Esophagus muscularis mucosa (tissue), 4 donors: ENCODE data around the gene CYSTM1.

ENCODE experiments used
- CTCF ChIP-seq, 3 experiments: fragments of 200-600 bp in 2 of 3; fragments of 450-650 bp in 1 of 3; sonication (generic) in 2 of 3; IDR thresholded peaks; one replicate each; pipeline ENCODE4 v1.5.1; 2017 to 2019; ENCODE audit warnings: antibody characterized with exemption in 3 of 3, mild to moderate bottlenecking in 2 of 3, moderate library complexity in 1 of 3
- EP300 ChIP-seq: sonication (generic); formaldehyde crosslinking; IDR thresholded peaks from one replicate; pipeline ENCODE4 v1.6.1; 2017; ENCODE audit warnings: antibody characterized with exemption
- POLR2A ChIP-seq: fragments of 450-650 bp; IDR thresholded peaks from one replicate; pipeline ENCODE4 v1.6.1; 2017; ENCODE audit warnings: antibody characterized with exemption, moderate library complexity, mild to moderate bottlenecking, low read depth
- POLR2AphosphoS5 ChIP-seq, 2 donors: sonication (generic); formaldehyde crosslinking; IDR thresholded peaks; one replicate each; pipeline ENCODE4 v1.6.1; 2017; ENCODE audit warnings: antibody characterized with exemption in 2 of 2

- TF ChIP-seq EP300 (no peak), POLR2A (no peak), CTCF (IDR thresholded peaks at IDR 0.05) (no peak), POLR2AphosphoS5 (IDR thresholded peaks at IDR 0.05) (no peak)
Observed at GRCh38 chr5:140221697-140222223, 46.8 kb downstream of the CYSTM1 start.
